ENCODE measurements around the gene DUSP16. TPM values are rescaled to one million over a fixed set of nuclear protein-coding genes. Genes with fewer than 3 reads are reported as not detected.

Gene DUSP16
- total RNA-seq, 4 donors from 2014 or later = 20.5 to 46.0 (median 35.5) TPM

DNA sequence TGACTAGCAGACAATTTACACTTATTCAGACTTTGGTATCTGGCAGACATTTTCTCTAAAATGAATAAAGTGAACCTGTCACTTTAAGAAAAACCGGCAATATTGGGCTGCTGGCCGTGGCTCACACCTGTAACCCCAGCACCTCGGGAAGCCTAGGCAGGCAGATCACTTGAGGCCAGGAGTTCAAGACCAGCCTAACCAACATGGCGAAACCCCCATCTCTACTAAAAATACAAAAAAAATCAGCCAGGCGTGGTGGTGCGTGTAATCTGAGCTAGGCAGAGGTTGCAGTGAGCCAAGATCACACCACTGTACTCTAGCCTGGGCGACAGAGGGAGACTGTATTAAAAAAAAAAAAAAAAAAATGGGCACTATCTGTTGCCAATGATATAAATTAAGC lies 11.5 kb downstream of the DUSP16 start:
- no peak for DNase-seq
- no peak overlapping the region for H3K4me3 ChIP-seq
- H3K4me1 ChIP-seq = no peaks in the 10 kb centered on the region
- H3K36me3 ChIP-seq = no peaks in the 10 kb centered on the region
- H3K27me3 ChIP-seq = no peaks in the 10 kb centered on the region
- no peaks in the 10 kb centered on the region for H3K9me3 ChIP-seq
- TF ChIP-seq, protein P1, sequence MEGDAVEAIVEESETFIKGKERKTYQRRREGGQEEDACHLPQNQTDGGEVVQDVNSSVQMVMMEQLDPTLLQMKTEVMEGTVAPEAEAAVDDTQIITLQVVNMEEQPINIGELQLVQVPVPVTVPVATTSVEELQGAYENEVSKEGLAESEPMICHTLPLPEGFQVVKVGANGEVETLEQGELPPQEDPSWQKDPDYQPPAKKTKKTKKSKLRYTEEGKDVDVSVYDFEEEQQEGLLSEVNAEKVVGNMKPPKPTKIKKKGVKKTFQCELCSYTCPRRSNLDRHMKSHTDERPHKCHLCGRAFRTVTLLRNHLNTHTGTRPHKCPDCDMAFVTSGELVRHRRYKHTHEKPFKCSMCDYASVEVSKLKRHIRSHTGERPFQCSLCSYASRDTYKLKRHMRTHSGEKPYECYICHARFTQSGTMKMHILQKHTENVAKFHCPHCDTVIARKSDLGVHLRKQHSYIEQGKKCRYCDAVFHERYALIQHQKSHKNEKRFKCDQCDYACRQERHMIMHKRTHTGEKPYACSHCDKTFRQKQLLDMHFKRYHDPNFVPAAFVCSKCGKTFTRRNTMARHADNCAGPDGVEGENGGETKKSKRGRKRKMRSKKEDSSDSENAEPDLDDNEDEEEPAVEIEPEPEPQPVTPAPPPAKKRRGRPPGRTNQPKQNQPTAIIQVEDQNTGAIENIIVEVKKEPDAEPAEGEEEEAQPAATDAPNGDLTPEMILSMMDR (IDR thresholded peaks at IDR 0.05) = no peak
- no peak for TF ChIP-seq POLR2A (IDR thresholded peaks at IDR 0.05)
- no peak overlapping the region for H3K27ac ChIP-seq
- intact Hi-C loops (cut with DNase I; ENCODE audit: low total_unique reads) = no loop called here

DNA sequence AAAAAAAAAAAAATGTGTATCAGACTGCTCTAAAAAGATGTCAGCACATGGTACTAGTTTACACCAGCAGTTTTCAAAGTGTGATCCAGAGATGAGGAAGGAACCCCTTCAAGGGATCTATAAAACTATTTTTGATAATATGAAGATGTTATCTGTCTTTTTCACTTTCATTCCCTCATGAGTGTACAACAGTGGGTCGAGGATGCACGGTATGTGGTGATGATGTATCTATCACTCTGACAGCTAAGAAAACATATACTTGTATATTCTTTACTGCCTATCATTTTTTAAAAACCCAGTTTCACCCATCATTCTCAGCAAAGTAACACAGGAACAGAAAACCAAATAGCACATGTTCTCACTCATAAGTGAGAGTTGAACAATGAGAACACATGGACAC lies 12.4 kb downstream of the DUSP16 start:
- DNase-seq = no peak
- Histone ChIP-seq H3K4me3 (no peak overlapping the region), H3K9me3 (no peaks in the 10 kb centered on the region), H3K4me1 (no peaks in the 10 kb centered on the region), H3K36me3 (no peaks in the 10 kb centered on the region), H3K27ac (no peak overlapping the region), H3K27me3 (no peaks in the 10 kb centered on the region)
- TF ChIP-seq, protein P1 (IDR thresholded peaks at IDR 0.05) = no peak
- no peak for TF ChIP-seq POLR2A (IDR thresholded peaks at IDR 0.05)
- intact Hi-C loops (cut with DNase I; ENCODE audit: low total_unique reads) = no loop called here

DNA sequence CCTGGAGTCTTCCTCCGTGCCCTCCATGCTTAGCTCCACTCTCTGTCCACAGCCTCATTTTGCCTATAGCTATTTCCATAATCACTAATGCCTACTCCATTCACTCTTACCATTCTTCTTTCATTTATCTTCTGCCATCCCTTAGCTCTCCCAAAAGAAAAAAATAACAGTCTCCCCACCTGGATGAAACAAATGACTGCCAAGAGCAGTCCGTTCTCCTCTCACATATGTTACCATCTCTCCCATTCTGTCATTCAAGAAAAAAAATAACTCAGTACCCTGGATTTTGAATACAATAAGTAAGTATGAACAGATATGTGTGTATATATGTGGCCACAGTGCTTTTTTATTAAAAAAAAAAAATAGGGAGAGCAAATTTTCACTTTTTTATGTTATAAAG lies 13.2 kb downstream of the DUSP16 start:
- H3K9me3 ChIP-seq = no peaks in the 10 kb centered on the region
- TF ChIP-seq, protein P1 (IDR thresholded peaks at IDR 0.05) = no peak
- no peak for TF ChIP-seq POLR2A (IDR thresholded peaks at IDR 0.05)
- intact Hi-C loops (cut with DNase I; ENCODE audit: low total_unique reads) = no loop called here
- no peaks in the 10 kb centered on the region for H3K36me3 ChIP-seq
- H3K4me1 ChIP-seq = no peaks in the 10 kb centered on the region
- no peak for DNase-seq
- H3K4me3 ChIP-seq = no peak overlapping the region
- no peak overlapping the region for H3K27ac ChIP-seq
- no peaks in the 10 kb centered on the region for H3K27me3 ChIP-seq

DNA sequence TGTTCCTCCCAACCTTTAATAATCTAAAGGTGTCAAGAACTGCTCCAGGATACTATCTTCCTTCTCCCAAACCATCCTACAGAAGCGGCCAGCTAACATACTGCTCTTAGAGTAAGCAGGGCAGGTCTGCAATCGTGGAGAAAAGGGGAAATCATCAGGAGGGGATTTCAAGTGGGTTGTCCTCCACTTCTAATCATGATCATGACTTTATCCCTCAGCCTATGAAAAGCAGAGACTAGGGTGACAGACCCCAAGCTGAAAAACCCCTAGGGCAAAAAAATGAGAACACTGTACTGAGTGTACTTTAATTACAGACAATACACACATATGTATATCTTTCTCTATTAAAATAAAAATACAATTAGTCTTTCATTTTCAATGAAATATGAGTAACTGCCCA lies 13.9 kb downstream of the DUSP16 start:
- no peak overlapping the region for H3K27ac ChIP-seq
- no peaks in the 10 kb centered on the region for H3K27me3 ChIP-seq
- no peak for DNase-seq
- TF ChIP-seq, protein P1 (IDR thresholded peaks at IDR 0.05) = no peak
- TF ChIP-seq POLR2A (IDR thresholded peaks at IDR 0.05) = no peak
- intact Hi-C loops (cut with DNase I; ENCODE audit: low total_unique reads) = no loop called here
- H3K36me3 ChIP-seq = no peaks in the 10 kb centered on the region
- no peaks in the 10 kb centered on the region for H3K4me1 ChIP-seq
- H3K9me3 ChIP-seq = no peaks in the 10 kb centered on the region
- no peak overlapping the region for H3K4me3 ChIP-seq

DNA sequence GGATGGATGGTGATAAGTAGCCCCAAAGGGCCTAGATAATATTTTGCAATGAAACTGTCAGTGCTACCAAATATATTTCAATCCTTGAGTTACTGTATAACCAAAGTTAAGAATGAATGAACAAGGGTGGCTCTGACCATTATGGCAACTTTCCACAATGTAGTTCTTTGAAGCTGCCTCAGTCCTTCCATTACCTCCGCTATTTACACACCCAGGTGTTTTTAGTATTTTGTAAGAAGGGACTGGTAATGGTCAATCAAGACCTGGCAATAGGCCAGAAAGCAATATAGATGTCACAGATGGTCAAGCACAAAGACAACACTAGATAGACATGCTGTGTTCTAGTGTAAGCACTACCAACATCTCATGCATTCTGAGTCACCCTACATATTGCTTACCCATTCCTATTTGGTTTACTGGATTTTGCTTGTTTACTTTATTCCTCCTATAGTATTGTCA lies 16.3 kb downstream of the DUSP16 start:
- intact Hi-C loops (cut with DNase I; ENCODE audit: low total_unique reads) = no loop called here
- Histone ChIP-seq H3K27ac (no peak overlapping the region), H3K36me3 (no peaks in the 10 kb centered on the region), H3K4me1 (no peaks in the 10 kb centered on the region), H3K27me3 (no peaks in the 10 kb centered on the region), H3K4me3 (no peak overlapping the region), H3K9me3 (no peaks in the 10 kb centered on the region)
- no peak for DNase-seq
- TF ChIP-seq POLR2A (IDR thresholded peaks at IDR 0.05) = no peak
- TF ChIP-seq, protein P1 (IDR thresholded peaks at IDR 0.05) = no peak
